HG03060 (cell line): Measurements from ENCODE around the gene PAX8.
A peak's percentile ranks its signal among the peaks of the same experiment; 100 is the strongest.

ENCODE experiments used
- ATAC-seq: cut with Tn5 transposase; IDR thresholded peaks from one replicate; pipeline ENCODE4 v1.9.1; 2021; ENCODE audit warnings: low read depth, moderate number of reproducible peaks; ENCODE audit not compliant: unreplicated experiment

The PAX8 gene

DNA sequence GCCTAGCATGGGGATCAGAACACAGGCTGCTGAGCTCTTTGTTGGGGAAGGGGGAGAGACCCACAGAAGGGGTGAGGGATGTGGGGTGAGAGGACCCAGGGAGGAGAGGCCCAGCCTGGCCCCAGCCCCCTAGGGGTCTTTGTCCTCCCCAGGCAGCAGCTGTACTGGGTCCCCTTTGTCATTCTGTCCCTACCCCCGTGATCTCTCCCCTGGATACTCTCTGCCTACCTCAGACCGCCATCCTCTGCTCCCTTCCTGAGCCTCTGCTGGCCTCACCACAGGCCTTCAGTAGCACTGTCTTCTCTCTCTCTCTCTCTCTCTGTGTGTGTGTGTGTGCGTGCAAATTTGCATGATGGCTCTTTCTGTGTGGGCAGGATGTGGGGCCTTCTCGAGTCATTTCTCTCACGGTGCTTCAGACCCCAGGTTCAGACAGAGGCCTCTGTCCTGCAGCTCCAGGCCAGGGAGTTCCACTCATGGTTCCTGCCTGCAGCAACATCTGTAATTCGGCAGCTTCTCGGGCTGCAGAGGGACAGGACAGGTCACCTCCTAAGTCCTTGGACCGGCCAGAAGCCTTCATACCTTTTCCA is 103.6 kb downstream of the PAX8 start:
- ATAC-seq = peak; percentile 51

DNA sequence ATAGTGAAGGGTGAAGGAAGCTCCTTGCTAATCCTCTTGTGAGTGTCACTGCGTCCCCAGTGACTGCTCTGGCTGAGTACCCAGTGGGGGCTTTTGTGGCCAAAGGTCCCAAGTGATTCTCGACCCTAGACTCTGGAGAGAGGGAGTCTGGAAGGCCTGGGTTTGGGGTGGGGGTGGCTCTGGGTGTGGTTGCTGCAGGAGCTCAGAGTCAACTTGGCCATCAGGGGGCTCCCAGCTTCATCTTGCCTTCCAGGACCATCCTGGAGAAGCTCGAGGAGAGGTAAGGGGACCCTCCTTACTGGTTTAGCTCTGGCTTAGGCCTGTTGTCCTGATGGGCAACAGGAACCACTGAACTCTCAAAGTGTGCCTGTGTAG is 104.4 kb downstream of the PAX8 start:
- ATAC-seq = no peak

- ATAC-seq = peak; percentile 50
Measured at GRCh38 chr2:113173542-113174375, 105.0 kb downstream of the PAX8 start, which contains the start of gene PSD4. PSD4 (plus strand) TSS chr2:113173971; CDS start chr2:113182457, 8,486 bp downstream.

GRCh38 chr2:113172721-113173541 is 105.8 kb downstream of the PAX8 start:
- no peak for ATAC-seq

DNA sequence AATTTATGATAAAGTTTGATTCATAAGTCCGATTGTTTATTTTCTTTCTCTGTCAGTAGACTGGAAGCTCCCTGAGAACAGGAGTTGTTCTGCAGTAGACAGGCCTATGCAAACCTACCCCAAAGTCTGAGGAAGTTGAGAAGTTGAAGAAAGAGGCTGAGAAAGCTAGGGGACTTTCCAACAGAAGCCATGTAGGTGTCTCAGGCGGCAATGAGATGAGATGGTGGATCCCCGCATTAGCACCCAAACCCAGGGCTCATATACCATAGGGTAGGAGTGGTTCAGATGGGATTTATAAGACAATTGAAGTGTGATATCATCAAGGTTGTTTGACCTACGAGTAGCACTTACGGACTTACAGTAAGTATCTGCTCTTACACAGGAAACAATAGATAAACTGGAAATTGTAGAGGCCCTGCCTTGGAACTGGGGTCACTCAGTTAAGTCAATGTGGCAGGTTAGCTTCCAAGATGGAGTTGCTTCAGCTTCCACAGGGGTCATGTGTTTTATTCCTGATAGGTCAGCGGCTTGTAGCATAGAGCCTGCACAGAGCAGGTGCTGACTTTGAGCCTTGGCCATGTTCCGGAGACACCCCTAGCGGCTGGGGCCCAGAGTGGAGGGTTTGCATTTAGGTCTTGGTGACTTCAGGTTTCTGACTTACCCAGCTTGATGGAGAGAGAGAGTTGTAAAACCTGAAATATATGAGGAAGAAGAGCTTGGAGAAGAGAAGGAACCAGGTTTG is 107.2 kb downstream of the PAX8 start:
- no peak for ATAC-seq

- ATAC-seq = no peak
Measured at GRCh38 chr2:113169586-113169985, 109.1 kb downstream of the PAX8 start.

- no peak for ATAC-seq
Measured at GRCh38 chr2:113169002-113169530, 109.7 kb downstream of the PAX8 start.

GRCh38 chr2:113167962-113168340 is 110.8 kb downstream of the PAX8 start:
- ATAC-seq = no peak

DNA sequence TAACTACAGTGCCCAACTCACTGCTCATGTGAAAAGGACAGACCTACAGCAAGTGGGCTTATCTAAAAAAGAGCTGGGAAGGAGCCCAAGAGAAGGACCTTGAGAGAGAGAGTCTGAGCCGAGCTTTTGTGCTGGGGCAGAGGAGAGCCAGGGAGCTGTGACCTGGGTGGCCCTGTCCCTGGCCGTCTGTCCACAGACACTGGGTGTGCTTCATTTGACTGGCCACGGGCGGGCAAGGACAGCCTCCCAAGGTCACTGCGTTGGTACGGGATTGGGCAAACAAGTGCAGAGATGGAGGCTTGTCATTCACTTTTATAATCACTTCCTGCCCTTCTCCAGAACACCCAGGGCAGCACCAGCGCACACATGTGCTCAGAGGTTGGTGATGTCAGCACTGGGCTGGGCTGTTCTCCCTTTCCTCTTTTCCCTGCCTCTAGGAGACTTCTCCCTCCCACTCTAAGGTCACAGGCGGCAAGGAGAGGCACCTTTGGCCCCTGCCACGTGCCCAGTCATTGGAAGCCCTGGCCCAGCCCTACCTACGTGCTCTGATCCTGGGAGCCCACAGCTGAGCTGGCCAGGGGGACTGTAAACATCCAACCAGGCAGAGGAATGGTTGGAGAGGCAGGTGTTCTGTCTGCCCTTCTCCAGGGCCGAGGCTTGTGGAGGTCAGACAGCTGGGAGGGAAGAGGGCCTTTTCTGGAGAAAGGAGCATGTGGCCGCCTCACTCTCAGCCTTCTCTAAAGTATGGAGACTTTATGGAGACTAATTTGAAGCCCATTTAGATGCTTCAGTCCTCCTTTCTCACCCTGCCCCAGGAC is 111.4 kb downstream of the PAX8 start:
- ATAC-seq = no peak

DNA sequence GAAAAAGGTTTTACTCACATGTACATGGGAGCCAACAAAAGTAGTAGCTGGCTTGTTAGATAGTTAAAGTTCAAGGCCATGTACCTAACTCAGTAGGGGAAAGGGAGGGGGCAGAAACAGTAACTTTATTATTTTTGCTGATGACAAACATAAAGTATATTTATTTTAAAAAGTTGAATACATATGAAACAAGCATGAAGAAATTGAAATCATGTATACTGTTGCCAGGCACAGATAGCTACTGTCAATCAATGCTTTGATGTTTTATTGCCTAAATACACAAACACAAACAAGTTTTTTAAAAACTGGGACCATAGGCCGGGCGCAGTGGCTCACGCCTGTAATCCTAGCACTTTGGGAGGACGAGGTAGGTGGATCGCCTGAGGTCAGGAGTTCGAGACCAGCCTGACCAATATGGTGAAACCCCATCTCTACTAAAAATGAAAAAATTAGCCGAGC is 112.5 kb downstream of the PAX8 start:
- no peak for ATAC-seq
